ENCODE measurements around the gene GTPBP2. TPM values are rescaled to one million over a fixed set of nuclear protein-coding genes. Genes with fewer than 3 reads are reported as not detected.
A peak's percentile ranks its signal among the peaks of the same experiment; 100 is the strongest.

Gene GTPBP2
- total RNA-seq, 1 donor from 2014 or later = 45.7 TPM

DNA sequence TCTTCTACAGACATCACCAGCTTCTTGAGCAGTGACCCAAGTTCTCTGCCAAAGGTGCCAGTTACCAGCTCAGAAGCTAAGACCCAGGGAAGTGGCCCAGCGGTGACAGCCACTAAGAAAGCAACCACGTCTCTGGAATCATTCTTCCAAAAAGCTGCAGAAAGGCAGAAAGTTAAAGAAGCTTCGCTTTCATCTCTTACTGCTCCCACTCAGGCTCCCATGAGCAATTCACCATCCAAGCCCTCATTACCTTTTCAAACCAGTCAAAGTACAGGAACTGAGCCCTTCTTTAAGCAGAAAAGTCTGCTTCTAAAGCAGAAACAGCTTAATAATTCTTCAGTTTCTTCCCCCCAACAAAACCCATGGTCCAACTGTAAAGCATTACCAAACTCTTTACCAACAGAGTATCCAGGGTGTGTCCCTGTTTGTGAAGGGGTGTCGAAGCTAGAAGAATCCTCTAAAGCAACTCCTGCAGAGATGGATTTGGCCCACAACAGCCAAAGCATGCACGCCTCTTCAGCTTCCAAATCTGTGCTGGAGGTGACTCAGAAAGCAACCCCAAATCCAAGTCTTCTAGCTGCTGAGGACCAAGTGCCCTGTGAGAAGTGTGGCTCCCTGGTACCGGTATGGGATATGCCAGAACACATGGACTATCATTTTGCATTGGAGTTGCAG lies 15.2 kb downstream of the GTPBP2 start:
- intact Hi-C loops (cut with DNase I) = no loop called here
- no peak for TF ChIP-seq POLR2A (IDR thresholded peaks at IDR 0.05)
- TF ChIP-seq POLR2AphosphoS5 (IDR thresholded peaks at IDR 0.05; ENCODE audit: insufficient read depth in 1 of 2, low read depth in 1 of 2) = no peak
- TF ChIP-seq, protein P1, sequence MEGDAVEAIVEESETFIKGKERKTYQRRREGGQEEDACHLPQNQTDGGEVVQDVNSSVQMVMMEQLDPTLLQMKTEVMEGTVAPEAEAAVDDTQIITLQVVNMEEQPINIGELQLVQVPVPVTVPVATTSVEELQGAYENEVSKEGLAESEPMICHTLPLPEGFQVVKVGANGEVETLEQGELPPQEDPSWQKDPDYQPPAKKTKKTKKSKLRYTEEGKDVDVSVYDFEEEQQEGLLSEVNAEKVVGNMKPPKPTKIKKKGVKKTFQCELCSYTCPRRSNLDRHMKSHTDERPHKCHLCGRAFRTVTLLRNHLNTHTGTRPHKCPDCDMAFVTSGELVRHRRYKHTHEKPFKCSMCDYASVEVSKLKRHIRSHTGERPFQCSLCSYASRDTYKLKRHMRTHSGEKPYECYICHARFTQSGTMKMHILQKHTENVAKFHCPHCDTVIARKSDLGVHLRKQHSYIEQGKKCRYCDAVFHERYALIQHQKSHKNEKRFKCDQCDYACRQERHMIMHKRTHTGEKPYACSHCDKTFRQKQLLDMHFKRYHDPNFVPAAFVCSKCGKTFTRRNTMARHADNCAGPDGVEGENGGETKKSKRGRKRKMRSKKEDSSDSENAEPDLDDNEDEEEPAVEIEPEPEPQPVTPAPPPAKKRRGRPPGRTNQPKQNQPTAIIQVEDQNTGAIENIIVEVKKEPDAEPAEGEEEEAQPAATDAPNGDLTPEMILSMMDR (IDR thresholded peaks at IDR 0.05) = no peak
- DNase-seq (ENCODE audit: extremely low spot score in 2 of 2) = no peak
- Histone ChIP-seq H3K9me3 (no peaks in the 10 kb centered on the region), H3K27me3 (no peaks in the 10 kb centered on the region), H3K4me3 (no peak overlapping the region), H3K27ac (no peak overlapping the region), H3K4me1 (no peaks in the 10 kb centered on the region), H3K36me3 (peaks cover 0 to 27% of the 10 kb centered on the region in 2 donors)

- intact Hi-C loops (cut with DNase I) = no loop called here
- TF ChIP-seq POLR2A (IDR thresholded peaks at IDR 0.05) (no peak), POLR2AphosphoS5 (IDR thresholded peaks at IDR 0.05; ENCODE audit: insufficient read depth in 1 of 2, low read depth in 1 of 2) (no peak)
- TF ChIP-seq, protein P1 (IDR thresholded peaks at IDR 0.05) = no peak
- no peak for DNase-seq (ENCODE audit: extremely low spot score in 2 of 2)
- Histone ChIP-seq H3K27me3 (no peaks in the 10 kb centered on the region), H3K4me1 (no peaks in the 10 kb centered on the region), H3K9me3 (no peaks in the 10 kb centered on the region), H3K27ac (no peak overlapping the region), H3K36me3 (peaks cover 0 to 38% of the 10 kb centered on the region in 2 donors), H3K4me3 (no peak overlapping the region)
Observed at GRCh38 chr6:43610431-43610830, 18.6 kb downstream of the GTPBP2 start.

DNA sequence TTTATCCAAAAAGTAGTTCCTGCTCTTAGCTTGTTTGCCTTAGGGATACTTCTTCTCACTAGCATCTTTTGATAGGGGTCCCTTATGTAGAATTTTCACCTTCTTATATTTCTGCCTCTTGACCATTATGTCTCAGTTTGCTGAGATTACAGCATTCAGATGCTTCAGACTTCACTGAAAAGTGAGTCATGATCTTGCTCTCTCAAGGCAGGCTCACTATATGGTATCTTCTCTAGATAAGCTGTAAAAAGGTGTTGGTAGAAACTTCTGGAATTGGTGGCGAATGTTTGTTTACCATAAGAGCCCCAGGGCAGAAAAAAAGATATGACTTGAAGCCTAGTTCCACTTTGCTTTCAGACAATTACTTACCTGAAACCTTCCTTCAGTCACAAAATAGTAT lies 19.7 kb downstream of the GTPBP2 start:
- DNase-seq (ENCODE audit: extremely low spot score in 2 of 2) = no peak
- H3K4me3 ChIP-seq = no peak overlapping the region
- H3K9me3 ChIP-seq = no peaks in the 10 kb centered on the region
- H3K4me1 ChIP-seq = no peaks in the 10 kb centered on the region
- no peak for TF ChIP-seq POLR2AphosphoS5 (IDR thresholded peaks at IDR 0.05; ENCODE audit: insufficient read depth in 1 of 2, low read depth in 1 of 2)
- TF ChIP-seq POLR2A (IDR thresholded peaks at IDR 0.05) = no peak
- TF ChIP-seq, protein P1 (IDR thresholded peaks at IDR 0.05) = no peak
- peaks cover 0 to 48% of the 10 kb centered on the region in 2 donors for H3K36me3 ChIP-seq
- no peak overlapping the region for H3K27ac ChIP-seq
- no peaks in the 10 kb centered on the region for H3K27me3 ChIP-seq
- intact Hi-C loops (cut with DNase I) = no loop called here

GRCh38 chr6:43608807-43609206 lies 20.3 kb downstream of the GTPBP2 start:
- H3K4me1 ChIP-seq = no peaks in the 10 kb centered on the region
- TF ChIP-seq POLR2AphosphoS5 (IDR thresholded peaks at IDR 0.05; ENCODE audit: insufficient read depth in 1 of 2, low read depth in 1 of 2) = no peak
- TF ChIP-seq, protein P1 (IDR thresholded peaks at IDR 0.05) = no peak
- intact Hi-C loops (cut with DNase I) = no loop called here
- H3K9me3 ChIP-seq = no peaks in the 10 kb centered on the region
- H3K27ac ChIP-seq = no peak overlapping the region
- DNase-seq (ENCODE audit: extremely low spot score in 2 of 2) = no peak
- H3K4me3 ChIP-seq = no peak overlapping the region
- H3K27me3 ChIP-seq = no peaks in the 10 kb centered on the region
- H3K36me3 ChIP-seq = peaks cover 0 to 48% of the 10 kb centered on the region in 2 donors

- Histone ChIP-seq H3K9me3 (no peaks in the 10 kb centered on the region), H3K27ac (no peak overlapping the region), H3K4me1 (no peaks in the 10 kb centered on the region), H3K27me3 (no peaks in the 10 kb centered on the region), H3K36me3 (peaks cover 0 to 44% of the 10 kb centered on the region in 2 donors), H3K4me3 (no peak overlapping the region)
- no peak for DNase-seq (ENCODE audit: extremely low spot score in 2 of 2)
- intact Hi-C loops (cut with DNase I) = no loop called here
- TF ChIP-seq, protein P1 (IDR thresholded peaks at IDR 0.05) = peak; percentile 43 to 69 (median 63)
- TF ChIP-seq POLR2A (IDR thresholded peaks at IDR 0.05) (no peak), POLR2AphosphoS5 (IDR thresholded peaks at IDR 0.05; ENCODE audit: insufficient read depth in 1 of 2, low read depth in 1 of 2) (no peak)
Observed at GRCh38 chr6:43608310-43608763, 20.7 kb downstream of the GTPBP2 start.
